GM13976 (cell line): Measurements from ENCODE around the gene CADM1.

ENCODE experiments used
- DNase-seq: peaks from one replicate; pipeline ENCODE4 v3.0.0; 2012; ENCODE audit warnings: low spot score
- in situ Hi-C: fragments of 300-500 bp; cut with MboI; formaldehyde crosslinking; loops from one replicate; pipeline ENCODE4 v1.12.0; 2022; ENCODE audit warnings: low sequenced_read_pairs, mixed read lengths, inconsistent platforms; ENCODE audit not compliant: unreplicated experiment
- TF ChIP-seq, protein P1 (sequence below): IDR thresholded peaks from 2 replicates; pipeline ENCODE4 v1.5.1; 2012; ENCODE audit warnings: borderline replicate concordance, mild to moderate bottlenecking; ENCODE audit not compliant: insufficient read depth; ENCODE audit errors: extremely low read depth, missing control alignments, control extremely low read depth

The CADM1 gene

GRCh38 chr11:115365907-115366306 is 138.3 kb downstream of the CADM1 start:
- TF ChIP-seq, protein P1, sequence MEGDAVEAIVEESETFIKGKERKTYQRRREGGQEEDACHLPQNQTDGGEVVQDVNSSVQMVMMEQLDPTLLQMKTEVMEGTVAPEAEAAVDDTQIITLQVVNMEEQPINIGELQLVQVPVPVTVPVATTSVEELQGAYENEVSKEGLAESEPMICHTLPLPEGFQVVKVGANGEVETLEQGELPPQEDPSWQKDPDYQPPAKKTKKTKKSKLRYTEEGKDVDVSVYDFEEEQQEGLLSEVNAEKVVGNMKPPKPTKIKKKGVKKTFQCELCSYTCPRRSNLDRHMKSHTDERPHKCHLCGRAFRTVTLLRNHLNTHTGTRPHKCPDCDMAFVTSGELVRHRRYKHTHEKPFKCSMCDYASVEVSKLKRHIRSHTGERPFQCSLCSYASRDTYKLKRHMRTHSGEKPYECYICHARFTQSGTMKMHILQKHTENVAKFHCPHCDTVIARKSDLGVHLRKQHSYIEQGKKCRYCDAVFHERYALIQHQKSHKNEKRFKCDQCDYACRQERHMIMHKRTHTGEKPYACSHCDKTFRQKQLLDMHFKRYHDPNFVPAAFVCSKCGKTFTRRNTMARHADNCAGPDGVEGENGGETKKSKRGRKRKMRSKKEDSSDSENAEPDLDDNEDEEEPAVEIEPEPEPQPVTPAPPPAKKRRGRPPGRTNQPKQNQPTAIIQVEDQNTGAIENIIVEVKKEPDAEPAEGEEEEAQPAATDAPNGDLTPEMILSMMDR: no peak
- in situ Hi-C loops: no loop called here
- DNase-seq: no peak

- TF ChIP-seq, protein P1: no peak
- no peak for DNase-seq
- in situ Hi-C loops: no loop called here
Measured at GRCh38 chr11:115364896-115365295, 139.3 kb downstream of the CADM1 start.

DNA sequence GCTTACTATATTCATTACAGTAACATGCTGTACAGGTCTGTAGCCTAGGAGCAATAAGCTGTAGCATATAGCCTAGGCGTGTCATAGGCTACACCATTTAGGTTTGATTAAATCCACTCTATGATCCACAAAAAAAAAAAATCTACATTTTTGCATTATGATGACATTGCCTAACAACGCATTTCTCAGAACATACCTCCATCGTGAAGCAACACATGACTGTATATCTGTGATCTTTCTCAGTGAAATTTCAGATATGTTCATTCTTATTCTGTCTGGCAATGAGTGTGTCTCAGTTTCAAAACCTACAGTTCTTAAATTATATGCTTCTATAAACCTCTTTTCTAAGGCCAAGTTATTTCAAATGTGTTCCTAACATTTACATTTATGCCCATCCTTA is 140.3 kb downstream of the CADM1 start:
- TF ChIP-seq, protein P1: no peak
- in situ Hi-C loops: no loop called here
- no peak for DNase-seq

DNA sequence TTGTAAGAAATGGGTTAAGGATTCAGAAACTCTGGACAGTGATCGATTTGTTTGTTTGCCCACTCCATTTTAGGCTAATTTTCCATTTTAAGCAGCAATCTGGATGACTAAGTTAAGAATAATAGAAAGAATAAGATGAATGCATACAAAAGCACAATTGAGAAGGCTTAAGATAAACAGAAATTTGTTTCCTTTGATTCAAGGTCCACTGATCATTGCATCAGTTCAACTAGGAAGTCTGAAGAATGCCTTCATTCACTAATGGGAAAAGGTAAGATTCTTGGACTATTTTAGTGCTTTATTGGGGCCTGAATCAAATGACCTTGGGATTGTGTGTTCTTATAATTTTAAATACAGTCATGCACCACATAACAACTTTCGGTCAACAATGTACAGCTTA is 140.8 kb downstream of the CADM1 start:
- TF ChIP-seq, protein P1: no peak
- in situ Hi-C loops: no loop called here
- DNase-seq: no peak

GRCh38 chr11:115362997-115363396 is 141.2 kb downstream of the CADM1 start:
- TF ChIP-seq, protein P1: no peak
- in situ Hi-C loops: no loop called here
- no peak for DNase-seq

GRCh38 chr11:115361025-115361424 is 143.2 kb downstream of the CADM1 start:
- TF ChIP-seq, protein P1: no peak
- DNase-seq: no peak
- in situ Hi-C loops: no loop called here

DNA sequence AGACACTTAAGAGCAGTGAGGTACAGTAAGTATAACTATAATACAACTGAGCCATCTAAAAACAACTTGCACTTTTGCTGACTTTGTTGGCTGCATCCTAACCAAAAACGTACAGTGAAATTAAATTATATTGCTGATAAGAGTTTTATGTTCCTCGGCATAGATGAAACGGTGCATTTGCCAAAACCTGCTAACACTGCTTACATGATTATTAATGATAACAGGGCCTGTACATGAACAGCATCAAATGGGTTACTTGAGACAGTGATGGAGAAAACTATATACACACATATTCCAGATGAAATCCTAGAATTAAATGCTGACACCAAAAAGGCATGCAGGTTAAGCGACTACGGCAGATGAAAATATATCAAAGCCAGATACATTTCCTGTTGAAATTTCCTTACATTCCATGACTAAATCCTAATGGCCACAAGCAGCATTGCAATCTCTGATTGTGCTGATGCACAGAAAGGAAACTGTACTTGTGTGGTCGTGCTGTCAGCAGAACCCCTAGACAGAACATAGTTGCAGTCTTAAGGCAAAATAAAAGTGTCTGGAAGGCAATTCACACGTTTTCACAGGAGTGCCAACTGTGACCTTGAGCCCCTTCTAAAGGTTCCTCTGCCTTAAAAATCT is 143.9 kb downstream of the CADM1 start:
- TF ChIP-seq, protein P1: no peak
- no peak for DNase-seq
- in situ Hi-C loops: no loop called here
